ENCODE results near the gene CCDC57.
"Not testable (repeated sequence)": the region's sequence is repeated elsewhere in the genome, so short reads cannot be mapped to it uniquely, and the experiment has no call there.

CCDC57 gene

DNA sequence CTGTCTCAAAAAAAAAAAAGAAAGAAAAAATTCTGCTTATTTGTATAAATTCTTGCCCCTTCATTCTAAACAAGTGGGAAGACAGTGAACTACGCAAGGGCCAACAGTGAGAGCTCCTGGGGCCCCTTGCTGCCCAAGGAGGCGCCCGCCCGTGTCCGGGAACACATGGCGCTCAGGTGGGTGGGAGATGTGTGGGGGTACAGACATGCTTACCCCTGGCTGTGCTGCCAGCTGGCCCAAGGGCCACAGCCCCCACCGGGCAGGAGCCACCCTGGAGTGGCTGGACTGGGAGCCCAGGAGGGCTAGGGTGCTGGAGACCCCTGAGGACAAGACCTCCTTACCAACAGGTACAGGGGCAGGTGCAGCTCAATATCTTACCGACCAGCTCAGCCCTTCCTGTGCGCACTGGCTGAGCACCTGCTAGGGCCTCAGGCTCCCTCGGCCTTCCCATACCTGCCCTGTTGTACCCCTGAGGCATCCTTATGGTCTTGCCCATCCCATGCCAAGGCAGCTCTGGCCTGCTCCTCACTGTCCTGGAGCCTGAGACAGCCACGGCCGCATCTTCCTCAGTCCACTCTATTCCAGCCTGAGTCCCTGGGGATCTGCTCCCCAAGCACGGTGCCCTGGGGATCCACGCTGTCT lies 56.2 kb downstream of the CCDC57 start:
- DNase-seq (ENCODE audit: low read depth in 1 of 2, low spot score in 1 of 2), result no peak

DNA sequence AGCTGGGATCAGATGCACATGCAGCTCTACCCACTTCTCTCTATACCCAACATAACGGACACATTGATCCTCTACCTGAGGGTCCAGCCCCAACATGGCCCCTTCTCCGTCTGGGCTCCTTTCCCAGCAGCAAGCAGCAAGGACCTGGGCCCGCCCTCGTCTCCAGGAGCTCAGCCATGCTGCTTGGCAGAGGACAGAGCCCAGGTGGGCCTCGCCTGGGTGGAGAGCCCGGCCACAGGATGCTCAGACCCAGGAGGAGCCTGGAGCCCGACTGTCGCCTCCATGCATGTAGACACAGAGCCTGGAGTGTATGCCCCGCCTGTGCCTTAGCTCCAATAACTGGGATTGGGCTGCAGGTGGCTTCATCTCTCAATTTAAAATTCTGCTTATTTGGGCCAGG lies 57.0 kb downstream of the CCDC57 start:
- no peak for DNase-seq (ENCODE audit: low read depth in 1 of 2, low spot score in 1 of 2)

DNA sequence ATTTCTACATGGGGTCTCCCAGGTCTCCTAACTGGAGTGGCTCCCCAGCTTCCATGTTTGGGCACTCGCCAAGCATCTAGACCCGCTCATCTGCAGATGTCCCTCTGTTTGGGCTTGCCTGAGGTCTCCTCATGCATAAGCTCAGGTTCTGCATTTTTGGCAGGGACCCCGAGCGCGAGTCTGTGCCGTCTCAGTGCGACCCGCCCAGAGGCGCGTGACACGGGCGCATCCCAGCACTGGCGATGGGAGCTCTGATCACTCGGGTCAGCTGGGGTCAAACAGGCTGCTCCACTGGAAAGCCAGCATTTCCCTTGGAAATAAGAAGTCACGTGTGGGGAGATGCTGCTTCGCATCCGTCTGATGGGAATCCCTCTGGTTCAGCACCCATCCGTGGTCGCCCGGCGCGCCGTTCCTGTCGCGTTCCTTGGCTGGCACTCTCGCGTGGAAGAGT lies 57.7 kb downstream of the CCDC57 start:
- DNase-seq (ENCODE audit: low read depth in 1 of 2, low spot score in 1 of 2), result no peak

DNA sequence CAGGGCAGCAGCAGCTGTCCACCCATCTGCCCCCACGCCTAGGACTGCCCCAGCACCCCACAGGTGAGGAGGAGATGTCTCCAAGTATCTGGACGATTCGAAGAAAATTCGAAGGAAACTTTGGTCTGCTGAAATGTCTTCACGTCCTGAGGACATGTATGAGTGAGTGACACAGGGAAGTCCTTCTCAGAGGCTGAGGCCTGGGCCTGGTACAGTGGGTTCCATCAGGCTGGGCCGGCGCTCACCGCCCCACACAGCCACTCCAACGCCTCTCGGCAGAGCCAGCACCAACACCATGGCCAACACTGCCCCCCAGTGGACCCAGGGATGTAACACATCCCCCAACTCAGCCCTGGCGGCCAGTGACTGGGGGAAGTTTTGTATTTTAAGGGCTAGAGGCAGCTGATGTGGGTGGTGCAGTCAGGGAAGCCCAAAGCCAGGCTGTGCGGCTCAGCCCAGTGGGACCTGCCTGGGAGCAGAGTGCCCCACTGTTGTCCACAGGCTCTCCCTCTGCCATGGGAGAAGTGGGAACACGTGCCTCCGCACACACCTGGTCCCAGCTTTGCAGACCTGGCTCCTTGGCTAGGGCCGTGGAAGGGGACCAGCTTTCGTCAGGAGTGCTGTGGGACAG lies 58.8 kb downstream of the CCDC57 start:
- peak; percentile 70 to 74 for DNase-seq (ENCODE audit: low read depth in 1 of 2, low spot score in 1 of 2)

DNA sequence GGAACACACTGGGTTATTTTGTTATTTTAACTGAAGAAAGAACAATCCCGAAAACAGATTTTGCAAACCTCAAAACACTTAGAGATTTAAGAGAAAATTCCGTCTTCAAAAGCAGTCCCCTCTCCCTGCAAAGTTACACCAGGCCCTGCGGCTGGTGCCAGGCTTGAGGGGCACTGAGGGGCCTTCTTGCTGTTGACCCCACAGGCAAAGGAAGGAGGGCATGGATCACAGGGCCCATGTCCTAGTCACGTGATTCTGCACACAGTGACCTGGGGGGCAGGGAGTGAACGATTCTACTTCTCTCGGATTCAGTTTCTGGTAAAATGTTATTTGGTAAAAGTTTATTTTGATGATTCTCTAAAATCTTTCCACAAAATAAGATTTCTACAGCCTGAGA lies 59.3 kb downstream of the CCDC57 start:
- DNase-seq (ENCODE audit: low read depth in 1 of 2, low spot score in 1 of 2), result no peak

DNA sequence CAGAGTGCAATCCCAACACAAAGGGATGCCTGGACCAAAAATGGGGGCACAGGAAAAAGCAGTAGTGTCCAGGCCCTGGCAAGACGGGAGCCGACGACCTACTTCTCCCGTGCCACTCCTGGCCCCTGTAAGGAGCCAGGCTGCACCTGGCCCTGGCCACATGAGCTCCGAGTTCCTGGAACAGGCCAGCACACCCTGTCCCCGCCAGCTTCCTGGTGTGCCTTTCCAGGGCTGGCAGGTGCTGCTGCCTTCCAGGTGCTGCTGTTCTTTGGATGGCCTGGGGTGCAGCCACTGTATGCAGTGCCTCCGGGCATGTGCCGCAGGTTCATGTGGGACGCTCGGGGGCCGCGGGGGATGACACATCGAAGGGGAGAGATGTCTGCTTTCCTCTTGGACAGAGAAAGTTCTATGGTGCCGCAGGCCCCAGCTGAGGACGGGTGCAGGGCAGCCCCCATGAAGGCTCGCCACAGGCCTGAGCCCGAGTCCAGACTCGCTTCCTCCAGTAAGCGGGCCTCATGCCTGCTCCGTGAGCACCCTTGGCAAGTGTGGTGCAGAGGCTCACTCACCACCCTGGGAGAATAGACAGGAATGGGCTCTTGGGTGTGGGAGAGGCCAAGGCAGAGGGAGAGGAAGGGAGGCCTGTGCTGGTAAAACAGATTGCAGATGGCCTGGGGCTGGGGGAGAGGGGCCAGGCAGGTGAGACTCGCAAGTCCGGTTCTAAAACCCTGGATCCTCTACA lies 59.9 kb downstream of the CCDC57 start:
- DNase-seq (ENCODE audit: low read depth in 1 of 2, low spot score in 1 of 2), result no peak

DNA sequence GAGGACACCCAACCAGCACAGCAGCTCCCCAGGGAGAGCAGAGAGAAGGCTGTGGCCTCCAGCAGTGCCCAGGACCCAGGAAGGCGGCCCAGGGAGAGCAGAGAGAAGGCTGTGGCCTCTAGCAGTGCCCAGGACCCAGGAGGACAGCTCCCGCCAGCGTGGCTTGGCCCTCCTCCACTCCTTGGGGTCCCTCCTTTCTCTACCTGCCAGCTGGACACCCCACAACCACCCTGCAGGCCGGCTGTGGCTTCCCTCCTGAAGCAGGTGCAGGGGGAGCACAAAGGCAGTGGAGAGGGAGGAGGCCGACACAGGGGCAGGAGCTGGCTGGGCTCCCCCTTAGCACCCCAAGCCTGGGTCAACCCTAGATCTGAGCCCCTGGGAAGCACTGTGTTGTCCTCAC lies 60.5 kb downstream of the CCDC57 start:
- no peak for DNase-seq (ENCODE audit: low read depth in 1 of 2, low spot score in 1 of 2)

DNA sequence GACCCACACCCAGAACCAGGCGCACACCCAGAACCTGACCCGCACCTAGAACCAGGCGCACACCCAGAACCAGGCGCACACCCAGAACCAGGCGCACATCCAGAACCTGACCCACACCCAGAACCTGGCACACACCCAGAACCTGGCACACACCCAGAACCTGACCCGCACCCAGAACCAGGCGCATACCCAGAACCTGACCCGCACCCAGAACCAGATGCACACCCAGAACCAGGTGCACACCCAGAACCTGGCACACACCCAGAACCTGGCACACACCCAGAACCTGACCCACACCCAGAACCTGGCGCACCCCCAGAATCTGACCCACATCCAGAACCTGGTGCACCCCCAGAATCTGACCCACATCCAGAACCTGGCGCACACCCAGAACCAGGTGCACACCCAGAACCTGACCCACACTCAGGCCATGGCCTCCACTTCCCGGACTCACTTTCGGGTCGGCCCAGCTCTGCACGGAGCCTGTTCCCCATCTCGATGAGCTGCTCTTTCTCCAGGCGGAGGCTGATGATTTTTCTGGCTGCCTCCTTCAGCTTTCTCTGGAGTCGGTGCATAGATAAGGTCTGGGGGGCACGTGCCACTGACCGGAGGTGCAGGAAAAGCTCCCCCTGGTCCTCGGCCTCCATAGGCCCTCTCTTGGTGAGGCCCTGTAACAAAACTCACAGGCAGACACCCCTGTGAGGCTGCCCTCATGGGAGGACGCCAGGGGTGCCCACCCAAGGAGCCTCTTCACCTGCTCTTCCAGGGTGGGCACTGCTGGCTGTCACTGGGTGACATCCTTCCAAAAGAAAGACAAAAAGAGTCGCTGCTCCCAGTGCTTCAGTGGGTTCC lies 61.3 kb downstream of the CCDC57 start:
- DNase-seq (ENCODE audit: low read depth in 1 of 2, low spot score in 1 of 2), result no peak

DNA sequence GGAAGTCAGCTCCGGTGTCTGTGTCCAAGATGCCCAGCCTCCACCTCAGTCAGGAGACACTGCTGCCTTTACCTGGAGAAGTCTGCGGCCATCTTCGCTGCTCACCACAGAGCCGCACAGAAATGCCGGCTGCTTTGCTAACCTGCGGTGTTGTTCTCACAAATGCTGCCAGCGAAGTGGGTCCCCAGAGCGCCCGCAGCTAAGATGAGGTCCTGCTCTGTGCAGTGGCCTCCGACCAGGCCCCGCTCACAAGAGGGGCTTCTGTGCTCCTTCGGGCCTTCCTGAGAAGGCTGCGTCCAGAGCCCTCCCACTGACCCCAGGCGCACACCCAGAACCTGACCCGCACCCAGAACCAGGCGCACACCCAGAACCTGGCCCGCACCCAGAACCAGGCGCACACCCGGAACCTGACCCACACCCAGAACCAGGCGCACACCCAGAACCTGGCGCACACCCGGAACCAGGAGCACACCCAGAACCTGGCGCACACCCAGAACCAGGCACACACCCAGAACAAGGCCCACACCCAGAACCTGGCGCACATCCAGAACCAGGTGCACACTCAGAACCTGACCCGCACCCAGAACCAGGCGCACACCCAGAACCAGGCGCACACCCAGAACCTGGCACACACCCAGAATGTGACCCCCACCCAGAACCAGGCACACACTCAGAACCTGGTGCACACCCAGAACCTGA lies 63.1 kb downstream of the CCDC57 start:
- DNase-seq (ENCODE audit: low read depth in 1 of 2, low spot score in 1 of 2), result no peak

DNA sequence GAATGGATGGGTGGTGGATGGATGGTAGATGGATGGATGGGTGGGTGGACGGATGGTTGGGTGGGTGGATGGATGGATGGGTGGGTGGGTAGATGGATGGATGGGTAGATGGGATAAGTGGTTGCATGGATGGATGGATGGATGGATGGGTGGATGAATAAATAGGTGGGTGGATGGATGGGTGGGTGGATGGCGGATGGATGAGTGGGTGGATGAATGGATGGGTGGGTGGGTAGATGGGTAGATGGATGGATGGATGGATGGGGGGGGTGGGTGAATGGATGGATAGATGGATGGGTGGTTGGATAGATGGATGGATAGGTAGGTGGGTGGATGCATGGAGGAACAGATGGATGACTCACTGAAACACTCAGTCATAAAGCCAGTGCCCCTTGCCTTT lies 63.6 kb downstream of the CCDC57 start:
- DNase-seq (ENCODE audit: low read depth in 1 of 2, low spot score in 1 of 2), result no peak

DNA sequence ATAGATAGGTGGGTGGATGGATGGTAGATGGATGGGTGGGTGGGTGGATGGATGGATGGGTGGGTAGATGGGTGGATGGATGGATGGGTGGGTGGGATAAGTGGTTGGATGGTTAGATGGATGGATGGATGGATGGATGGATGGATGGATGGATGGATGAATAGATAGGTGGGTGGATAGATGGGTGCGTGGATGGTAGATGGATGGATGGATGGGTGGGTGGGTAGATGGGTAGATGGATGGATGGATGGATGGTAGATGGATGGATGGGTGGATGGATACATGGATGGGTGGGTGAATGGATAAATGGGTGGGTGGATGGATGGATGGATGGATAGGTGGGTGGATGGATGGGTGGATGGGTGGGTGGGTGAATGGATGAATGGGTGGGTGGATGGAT lies 64.6 kb downstream of the CCDC57 start:
- no peak for DNase-seq (ENCODE audit: low read depth in 1 of 2, low spot score in 1 of 2)

DNA sequence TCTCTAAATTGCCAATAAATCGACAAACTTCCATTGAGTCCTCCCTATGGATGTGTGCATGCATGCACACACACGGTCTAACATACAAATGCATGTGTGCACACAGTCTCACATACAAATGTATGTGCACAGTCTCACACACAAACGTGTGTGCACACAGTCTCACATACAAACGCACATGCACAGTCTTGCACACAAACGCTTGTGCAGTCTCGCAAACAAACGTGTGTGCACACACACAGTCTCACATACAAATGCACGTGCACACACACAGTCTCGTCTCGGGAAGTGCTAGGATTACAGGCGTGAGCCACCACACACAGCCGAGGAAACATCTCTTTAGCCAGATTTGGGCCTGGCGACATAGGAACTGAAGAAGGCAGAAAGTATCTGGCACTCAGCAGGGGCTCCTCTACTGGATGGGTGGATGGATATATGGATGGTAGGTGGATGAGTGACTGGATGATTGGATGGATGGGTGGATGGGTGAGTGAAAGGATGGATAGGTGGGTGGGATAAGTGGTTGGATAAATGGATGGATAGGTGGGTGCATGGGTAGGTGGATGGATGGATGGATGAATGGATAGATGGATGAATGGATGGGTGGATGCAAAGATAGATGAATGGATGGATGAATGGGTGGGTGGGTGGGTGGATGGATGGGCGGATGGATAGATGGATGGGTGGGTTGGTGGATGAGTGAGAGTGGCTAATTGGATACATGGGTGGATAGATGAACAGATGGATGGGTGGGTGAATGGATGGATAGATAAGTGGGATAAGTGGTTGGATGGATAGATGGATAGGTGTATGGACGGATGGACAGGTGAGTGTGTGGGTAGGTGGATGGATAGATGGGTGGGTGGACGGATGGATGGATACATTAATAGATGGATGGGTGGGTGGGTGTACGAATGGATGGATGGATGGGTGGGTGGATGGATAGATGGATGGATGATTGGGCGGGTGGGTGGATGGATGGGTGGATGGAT lies 65.7 kb downstream of the CCDC57 start:
- no peak for DNase-seq (ENCODE audit: low read depth in 1 of 2, low spot score in 1 of 2)

DNA sequence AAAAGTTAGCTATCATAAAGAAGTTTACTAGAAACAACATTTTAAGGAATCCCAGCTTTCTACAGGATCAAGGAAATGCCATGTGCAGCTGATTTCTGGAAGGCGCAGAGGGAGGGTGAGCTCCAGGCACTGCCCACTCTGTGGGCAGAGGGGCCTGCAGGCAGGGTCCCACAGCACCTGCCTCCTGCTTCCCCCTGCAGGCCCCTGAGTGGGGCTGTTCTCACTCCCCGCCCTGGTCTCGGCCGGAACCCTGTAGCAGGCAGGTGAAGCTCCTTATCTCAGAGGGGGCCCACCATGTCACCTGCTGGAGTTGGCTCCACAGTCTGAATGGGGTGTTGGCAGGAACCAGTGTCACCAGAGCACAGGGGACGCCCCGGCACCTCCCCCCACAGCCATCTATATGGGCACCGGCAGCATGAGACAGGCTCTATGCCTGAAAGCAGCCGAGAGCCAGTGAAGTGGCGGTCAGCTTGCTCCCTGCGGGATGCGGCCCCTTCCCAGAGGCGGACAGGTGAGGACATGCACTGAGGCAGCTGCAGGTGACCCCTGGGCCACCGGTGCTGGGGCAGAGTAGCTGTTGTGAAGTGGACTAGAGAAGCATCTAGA lies 67.0 kb downstream of the CCDC57 start:
- DNase-seq (ENCODE audit: low read depth in 1 of 2, low spot score in 1 of 2), result no peak

DNA sequence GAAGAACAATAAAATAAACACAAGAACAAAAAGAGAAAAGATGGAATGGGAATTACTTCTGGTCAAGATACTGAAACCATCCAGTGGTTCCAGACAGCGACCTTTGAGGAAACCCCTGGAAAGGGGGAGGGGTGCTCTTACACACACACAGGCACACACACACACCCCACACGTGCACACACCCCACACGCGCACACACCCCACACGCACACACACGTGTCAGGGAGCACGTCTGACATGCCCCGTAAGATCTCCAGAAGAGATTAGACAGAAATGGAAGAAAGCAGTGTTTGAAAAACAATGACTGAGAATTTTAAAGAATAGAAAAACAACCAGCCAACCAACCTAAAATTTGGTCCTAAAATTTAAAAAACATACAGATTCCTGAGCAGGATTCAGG lies 69.3 kb downstream of the CCDC57 start:
- no peak for DNase-seq (ENCODE audit: low read depth in 1 of 2, low spot score in 1 of 2)

DNA sequence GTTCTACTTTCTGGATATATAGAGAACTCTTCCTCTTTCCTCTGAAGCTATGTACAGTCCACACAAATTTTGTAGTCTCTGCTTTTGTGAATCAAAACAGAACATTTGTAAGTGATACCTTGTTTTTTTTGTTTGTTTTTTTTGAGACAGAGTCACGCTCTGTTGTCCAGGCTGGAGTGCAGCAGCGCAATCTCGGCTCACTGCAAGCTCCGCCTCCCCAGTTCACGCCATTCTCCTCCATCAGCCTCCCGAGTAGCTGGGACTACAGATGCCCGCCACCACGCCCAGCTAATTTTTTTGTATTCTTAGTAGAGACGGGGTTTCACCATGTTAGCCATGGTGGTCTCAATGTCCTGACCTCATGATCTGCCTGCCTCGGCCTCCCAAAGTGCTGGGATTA lies 72.7 kb downstream of the CCDC57 start:
- not testable (repeated sequence) for DNase-seq (ENCODE audit: low read depth in 1 of 2, low spot score in 1 of 2)

DNA sequence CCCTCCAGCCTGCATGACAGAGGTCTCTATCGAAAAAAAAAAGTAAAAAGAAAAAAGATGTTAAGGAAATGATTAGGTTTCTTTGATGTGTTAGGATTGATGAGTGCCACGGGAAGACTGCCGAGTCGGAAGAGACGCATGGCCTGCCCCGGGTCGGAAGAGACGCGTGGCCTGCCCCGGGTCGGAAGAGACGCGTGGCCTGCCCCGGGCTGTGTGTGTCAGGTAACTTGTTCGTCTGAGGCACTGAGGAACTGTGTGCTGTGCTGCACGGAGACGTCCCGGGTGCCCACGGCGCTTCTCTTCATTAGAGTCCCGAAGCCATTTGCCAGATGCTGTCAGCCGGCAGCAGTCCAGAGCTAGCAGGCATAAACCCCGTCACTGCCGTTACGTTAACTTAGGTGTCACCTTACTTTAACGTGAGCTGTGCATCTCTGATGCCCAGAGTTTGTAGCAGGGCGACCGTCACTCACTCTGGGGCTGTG lies 74.1 kb downstream of the CCDC57 start:
- DNase-seq (ENCODE audit: low read depth in 1 of 2, low spot score in 1 of 2), result no peak

DNA sequence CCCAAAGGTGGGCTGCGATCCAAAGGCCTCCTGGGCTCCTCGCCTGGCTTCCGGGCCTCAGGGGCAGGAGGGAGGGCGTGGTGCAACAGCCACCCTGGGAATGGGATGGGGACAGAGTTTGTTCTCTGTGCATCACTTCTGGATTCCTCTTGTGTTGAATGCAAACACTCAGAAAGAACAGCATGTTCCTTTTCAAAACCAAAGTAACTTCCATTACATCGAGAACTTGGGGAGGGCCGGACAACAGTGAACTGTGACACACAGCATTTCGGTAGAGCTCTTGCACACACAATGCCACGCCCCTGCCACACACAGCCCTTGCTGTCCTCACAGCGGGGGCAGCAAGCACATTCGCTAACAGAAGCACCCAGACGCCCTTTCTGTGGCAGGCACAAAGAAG lies 78.5 kb downstream of the CCDC57 start:
- no peak for DNase-seq (ENCODE audit: low read depth in 1 of 2, low spot score in 1 of 2)

DNA sequence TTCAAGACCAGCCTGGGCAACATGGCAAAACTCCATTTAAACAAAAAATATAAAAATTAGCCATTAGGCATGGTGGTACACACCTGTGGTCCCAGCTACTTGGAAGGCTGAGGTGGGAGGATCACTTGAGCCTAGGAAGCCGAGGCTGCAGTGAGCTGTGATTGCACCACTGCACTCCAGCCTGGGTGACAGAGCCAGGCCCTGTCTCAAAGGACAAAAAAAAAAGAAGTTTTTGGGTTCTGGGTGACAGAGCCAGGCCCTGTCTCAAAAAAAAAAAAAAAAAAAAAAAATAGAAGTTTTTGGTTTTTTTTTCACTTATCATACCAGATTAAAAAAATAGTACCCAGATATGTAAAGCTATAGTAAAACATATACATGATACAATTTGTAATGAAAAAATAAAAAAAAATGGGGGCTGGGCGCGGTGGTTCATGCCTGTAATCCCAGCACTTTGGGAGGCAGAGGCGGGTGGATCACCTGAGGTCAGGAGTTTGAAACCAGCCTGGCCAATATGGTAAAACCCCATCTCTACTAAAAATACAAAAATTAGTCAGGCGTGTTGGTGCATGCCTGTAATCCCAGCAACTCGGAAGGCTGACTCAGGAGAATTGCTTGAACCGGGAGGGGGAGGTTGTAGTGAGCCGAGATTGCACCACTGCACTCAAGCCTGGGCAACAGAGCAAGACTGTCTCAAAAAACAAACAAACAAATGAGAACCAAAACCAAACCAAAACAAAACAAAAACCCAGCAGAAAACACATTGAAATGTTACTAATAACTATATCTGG lies 79.3 kb downstream of the CCDC57 start:
- not testable (repeated sequence) for DNase-seq (ENCODE audit: low read depth in 1 of 2, low spot score in 1 of 2)
